ENCODE measurements around the gene MYO9B.

MYO9B gene

DNA sequence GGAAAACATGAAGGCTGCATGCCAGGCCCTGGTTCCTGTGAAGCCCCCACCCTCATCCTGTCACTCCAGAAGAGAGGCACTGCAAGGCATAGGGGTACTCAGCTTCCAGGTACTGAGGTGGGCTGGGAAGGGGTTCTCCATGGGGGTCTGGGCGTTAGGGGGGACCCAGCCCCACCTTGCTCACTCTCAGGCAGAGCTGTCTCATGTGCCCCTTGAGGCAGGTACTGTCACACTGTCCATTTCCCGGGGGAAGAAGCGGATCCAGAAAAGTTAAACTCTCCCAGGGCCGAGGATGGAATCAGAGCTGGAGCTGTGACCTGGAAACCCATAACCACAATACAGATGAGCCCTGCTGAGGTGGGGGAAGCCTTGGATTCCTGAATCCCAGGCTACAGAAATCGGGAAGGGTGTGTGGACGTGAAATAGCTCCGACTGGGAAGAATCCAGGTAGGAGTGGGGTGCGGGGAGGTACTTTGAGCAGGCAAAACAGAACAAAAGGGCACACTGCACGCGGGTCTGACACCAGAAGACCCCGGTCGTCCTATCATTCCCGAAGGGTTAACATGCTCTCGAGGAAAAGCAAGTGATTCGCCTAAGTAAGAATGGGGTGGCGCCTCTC lies 139.0 kb downstream of the MYO9B start:
- peak overlapping the region; percentile 91 for H3K4me3 ChIP-seq (ENCODE audit: control insufficient read depth, low read depth, low read length)
- TF ChIP-seq, protein P1, sequence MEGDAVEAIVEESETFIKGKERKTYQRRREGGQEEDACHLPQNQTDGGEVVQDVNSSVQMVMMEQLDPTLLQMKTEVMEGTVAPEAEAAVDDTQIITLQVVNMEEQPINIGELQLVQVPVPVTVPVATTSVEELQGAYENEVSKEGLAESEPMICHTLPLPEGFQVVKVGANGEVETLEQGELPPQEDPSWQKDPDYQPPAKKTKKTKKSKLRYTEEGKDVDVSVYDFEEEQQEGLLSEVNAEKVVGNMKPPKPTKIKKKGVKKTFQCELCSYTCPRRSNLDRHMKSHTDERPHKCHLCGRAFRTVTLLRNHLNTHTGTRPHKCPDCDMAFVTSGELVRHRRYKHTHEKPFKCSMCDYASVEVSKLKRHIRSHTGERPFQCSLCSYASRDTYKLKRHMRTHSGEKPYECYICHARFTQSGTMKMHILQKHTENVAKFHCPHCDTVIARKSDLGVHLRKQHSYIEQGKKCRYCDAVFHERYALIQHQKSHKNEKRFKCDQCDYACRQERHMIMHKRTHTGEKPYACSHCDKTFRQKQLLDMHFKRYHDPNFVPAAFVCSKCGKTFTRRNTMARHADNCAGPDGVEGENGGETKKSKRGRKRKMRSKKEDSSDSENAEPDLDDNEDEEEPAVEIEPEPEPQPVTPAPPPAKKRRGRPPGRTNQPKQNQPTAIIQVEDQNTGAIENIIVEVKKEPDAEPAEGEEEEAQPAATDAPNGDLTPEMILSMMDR (IDR thresholded peaks at IDR 0.05; ENCODE audit: control insufficient read depth, insufficient read depth, low read depth, low read length, missing control alignments), result no peak
- no peak for DNase-seq (ENCODE audit: low read depth)

DNA sequence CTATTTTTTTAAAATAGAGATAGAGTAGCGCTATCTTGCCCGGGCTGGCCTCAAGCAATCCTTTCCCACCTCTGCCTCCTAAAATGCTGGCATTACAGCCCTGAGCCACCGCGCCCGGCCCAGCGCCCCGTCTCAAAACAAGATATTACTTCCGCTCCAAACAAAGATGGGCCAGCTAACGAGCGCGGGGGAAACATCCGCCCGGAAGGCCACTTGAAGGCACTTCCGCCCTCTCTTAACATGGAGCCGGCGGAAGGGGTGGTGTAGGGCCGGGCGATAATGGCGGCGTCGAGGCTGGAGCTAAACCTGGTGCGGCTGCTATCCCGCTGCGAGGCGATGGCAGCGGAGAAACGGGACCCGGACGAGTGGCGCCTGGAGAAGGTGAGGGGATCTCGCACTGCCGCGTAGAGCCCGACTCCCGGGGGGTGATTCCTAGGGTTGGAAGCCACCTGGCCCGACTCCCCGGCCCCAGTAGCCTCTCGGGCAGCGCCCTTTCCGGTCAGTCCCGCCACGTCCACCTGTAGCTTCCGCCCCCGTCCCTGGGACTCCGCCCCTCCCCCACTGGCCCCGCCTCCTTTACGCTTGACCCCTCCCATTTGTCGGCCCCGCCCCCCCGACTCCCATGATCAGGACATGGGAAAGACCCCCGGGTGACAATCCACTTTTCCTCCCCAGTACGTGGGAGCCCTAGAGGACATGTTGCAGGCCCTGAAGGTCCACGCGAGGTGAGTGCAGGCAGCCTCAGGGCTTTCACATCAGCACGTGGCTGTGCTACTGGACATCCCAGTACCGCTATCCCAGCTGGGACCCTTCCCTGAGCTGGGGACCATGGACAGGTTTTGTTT lies 139.8 kb downstream of the MYO9B start, which contains the start of gene USE1:
USE1 (plus strand) TSS at position 231 of the 845 bp plus-strand sequence; CDS start at position 280, 49 bp downstream.
- peak; percentile 57 for DNase-seq (ENCODE audit: low read depth)
- peak within 1 kb of the TSS; percentile 91 for H3K4me3 ChIP-seq (ENCODE audit: control insufficient read depth, low read depth, low read length)
- TF ChIP-seq, protein P1 (IDR thresholded peaks at IDR 0.05; ENCODE audit: control insufficient read depth, insufficient read depth, low read depth, low read length, missing control alignments), result no peak

DNA sequence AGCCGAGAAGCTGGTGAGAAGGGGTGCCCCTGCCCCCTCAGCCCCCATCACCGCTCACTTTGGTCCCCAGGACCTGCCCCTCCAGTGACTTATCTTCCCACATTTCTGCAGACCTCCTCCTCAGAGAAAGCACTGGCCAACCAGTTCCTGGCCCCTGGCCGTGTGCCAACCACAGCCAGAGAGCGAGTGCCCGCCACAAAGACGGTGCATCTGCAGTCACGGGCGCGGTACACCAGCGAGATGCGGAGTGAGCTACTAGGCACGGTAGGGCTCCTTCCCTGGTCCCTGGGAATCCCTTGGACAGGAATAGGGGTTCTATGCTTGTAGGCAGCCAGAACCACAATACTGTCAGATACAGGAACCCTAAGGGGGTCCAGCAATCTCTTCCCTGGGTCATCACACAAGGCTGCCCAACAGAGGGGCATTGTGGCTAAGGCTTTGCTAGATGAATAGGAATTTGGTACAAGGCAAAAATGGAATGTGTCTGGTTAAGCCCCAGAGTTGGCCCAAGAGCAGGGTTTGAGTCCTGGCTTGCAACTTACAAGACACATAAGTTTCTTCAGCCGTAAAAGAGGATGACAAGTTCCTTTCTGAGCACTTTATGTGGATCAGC lies 140.6 kb downstream of the MYO9B start:
- no peak for DNase-seq (ENCODE audit: low read depth)
- H3K4me3 ChIP-seq (ENCODE audit: control insufficient read depth, low read depth, low read length), result peak overlapping the region; percentile 91

DNA sequence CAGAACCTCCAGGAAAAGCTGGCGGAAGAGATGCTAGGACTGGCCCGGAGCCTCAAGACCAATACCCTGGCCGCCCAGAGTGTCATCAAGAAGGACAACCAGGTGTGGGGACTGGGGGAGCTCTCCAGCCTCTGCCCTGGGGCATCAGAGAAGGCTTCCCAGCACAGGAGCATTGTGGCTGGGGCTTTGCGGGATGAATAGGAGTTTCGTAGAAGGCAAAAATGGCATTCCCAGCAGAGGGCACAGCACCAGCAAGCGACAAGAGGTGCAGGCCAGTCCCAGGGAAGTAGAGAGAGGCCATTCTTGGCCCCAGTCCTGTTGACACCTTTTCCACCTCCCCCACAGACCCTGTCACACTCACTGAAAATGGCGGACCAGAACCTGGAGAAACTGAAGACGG lies 143.7 kb downstream of the MYO9B start:
- H3K4me3 ChIP-seq (ENCODE audit: control insufficient read depth, low read depth, low read length), result no peak overlapping the region
- DNase-seq (ENCODE audit: low read depth), result no peak
- TF ChIP-seq, protein P1 (IDR thresholded peaks at IDR 0.05; ENCODE audit: control insufficient read depth, insufficient read depth, low read depth, low read length, missing control alignments), result no peak

More for the DNA sequence above, 140.6 kb downstream of the MYO9B start:
- TF ChIP-seq, protein P1 (IDR thresholded peaks at IDR 0.05; ENCODE audit: control insufficient read depth, insufficient read depth, low read depth, low read length, missing control alignments), result no peak

DNA sequence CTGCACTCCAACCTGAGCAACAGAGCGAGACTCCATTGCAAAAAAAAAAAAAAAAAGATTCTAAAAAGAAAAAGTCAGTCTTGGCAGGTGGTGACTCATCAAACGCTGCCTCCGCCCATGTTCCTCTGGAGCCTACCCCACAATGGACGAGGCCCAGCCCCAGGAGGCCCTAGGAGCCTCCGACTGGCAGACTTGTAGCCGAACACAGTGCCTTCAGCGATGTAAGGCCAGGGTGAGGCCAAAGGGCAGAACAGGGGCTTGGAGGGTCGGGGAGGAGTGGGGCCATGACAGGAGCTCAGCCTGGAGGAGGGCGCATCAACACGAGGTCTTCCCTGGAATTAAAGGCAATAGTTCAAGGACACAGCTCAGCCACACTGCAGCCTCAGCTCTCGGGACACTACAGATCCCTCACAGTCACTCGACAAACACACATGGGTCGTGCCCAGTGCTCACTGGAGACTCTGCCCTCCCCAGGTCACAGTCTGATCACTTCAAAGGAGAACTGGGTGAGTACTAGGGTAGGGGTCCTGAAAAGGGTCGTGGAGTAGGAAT lies 144.7 kb downstream of the MYO9B start:
- H3K4me3 ChIP-seq (ENCODE audit: control insufficient read depth, low read depth, low read length), result no peak overlapping the region
- TF ChIP-seq, protein P1 (IDR thresholded peaks at IDR 0.05; ENCODE audit: control insufficient read depth, insufficient read depth, low read depth, low read length, missing control alignments), result no peak
- DNase-seq (ENCODE audit: low read depth), result peak; percentile 14

DNA sequence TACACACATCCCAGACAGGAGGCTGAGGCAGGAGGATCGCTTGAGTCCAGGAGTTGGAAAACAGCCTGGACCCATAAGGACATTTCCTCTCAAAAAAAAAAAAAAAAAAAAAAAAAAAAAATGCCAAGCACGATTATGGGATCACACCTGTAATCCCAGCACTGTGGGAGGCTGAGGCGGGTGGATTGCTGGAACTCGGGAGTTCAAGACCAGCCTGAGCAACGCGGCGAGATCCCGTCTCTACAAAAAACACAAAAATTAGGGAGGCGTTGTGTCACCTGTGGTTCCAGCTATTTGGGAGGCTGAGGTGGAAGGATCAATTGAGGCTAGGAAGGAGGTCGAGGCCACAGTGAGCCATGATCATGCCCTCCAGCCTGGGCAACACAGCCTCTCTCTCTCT lies 149.5 kb downstream of the MYO9B start:
- TF ChIP-seq, protein P1 (IDR thresholded peaks at IDR 0.05; ENCODE audit: control insufficient read depth, insufficient read depth, low read depth, low read length, missing control alignments), result no peak
- no peak overlapping the region for H3K4me3 ChIP-seq (ENCODE audit: control insufficient read depth, low read depth, low read length)
- no peak for DNase-seq (ENCODE audit: low read depth)
